HepG2 (cell line): Measurements from ENCODE around the gene ETF1. TPM values are rescaled to one million over a fixed set of nuclear protein-coding genes. Genes with fewer than 3 reads are reported as not detected.

ENCODE experiments used
- ATAC-seq: fragments of 200-7000 bp; cut with Tn5 transposase; 3 replicates; pipeline ENCODE4 v1.9.1; 2020; ENCODE audit warnings: mild to moderate bottlenecking, moderate library complexity
- BruUV-seq: library from RNA; stranded (reverse); fragments of 400-500 nt; replicated peaks from 2 replicates; lab custom pipeline; 2021; lab: Mats Ljungman, UMichigan
- CTCF ChIA-PET: fragments of 300-600 bp; formaldehyde crosslinking; extraction: SDS; loops from one replicate; lab custom pipeline; 2021; ENCODE audit warnings: low total read pairs, inconsistent platforms, low intra/inter-chr PET ratio; lab: Yijun Ruan, JAX
- POLR2A ChIA-PET: fragments of 350-600 bp; sonication (Branson Sonifier 250); formaldehyde crosslinking; loops from one replicate; lab custom pipeline; 2020; ENCODE audit warnings: antibody characterized with exemption, inconsistent platforms; lab: Yijun Ruan, JAX
- DNase-seq: peaks from one replicate; pipeline ENCODE4 v3.0.0-alpha.2; 2015; ENCODE audit warnings: low spot score
- FAIRE-seq: peaks from 3 replicates; lab custom pipeline; 2011; peaks lifted over from hg19 to GRCh38; lab: Jason Lieb, UNC
- H2AFZ ChIP-seq: one replicate; pipeline ENCODE4 v1.6.1; 2011; ENCODE audit warnings: low read length, inconsistent platforms
- H3K27ac ChIP-seq: fragments of 300-600 bp; 3 replicates; pipeline ENCODE4 v1.8.0; 2011; ENCODE audit warnings: mixed run types, mild to moderate bottlenecking, mixed read lengths, low read length, inconsistent platforms; ENCODE audit not compliant: insufficient read depth; ENCODE audit errors: extremely low read length
- H3K27me3 ChIP-seq, 2 experiments: fragments of 200-600 bp in 1 of 2; 2 replicates in 1 of 2; 3 replicates in 1 of 2; pipeline versions ENCODE4 v1.6.0 to v1.8.0; 2011; ENCODE audit warnings: low read length in 2 of 2, mild to moderate bottlenecking in 2 of 2, moderate library complexity in 2 of 2, inconsistent platforms in 1 of 2; ENCODE audit not compliant: insufficient read depth in 2 of 2, control insufficient read depth in 1 of 2
- H3K36me3 ChIP-seq, 2 experiments: fragments of 200-600 bp in 1 of 2; replicated peaks in 1 of 2; 2 replicates in 1 of 2; 3 replicates in 1 of 2; pipeline versions ENCODE4 v1.5.1 to v1.8.0; 2011; ENCODE audit warnings: low read length in 2 of 2, inconsistent platforms in 1 of 2; ENCODE audit not compliant: insufficient read depth in 2 of 2, control insufficient read depth in 1 of 2
- H3K4me1 ChIP-seq: 2 replicates; pipeline ENCODE4 v1.5.1; 2012; ENCODE audit warnings: low read length, inconsistent platforms; ENCODE audit not compliant: insufficient read depth
- H3K4me2 ChIP-seq: 2 replicates; pipeline ENCODE4 v1.6.0; 2011; ENCODE audit warnings: low read depth, low read length, inconsistent platforms
- H3K4me3 ChIP-seq, 3 experiments: fragments of 200-600 bp in 1 of 3; sonication (generic), shearing (Covaris generic) in 1 of 3; replicated peaks in 1 of 3; 2 replicates each; pipeline ENCODE4 v1.5.1; 2011 to 2016; ENCODE audit warnings: low read length in 3 of 3, inconsistent platforms in 2 of 3, low read depth in 2 of 3, mild to moderate bottlenecking in 2 of 3, control low read depth in 1 of 3, mixed read lengths in 1 of 3; ENCODE audit not compliant: insufficient read depth in 1 of 3
- H3K79me2 ChIP-seq: one replicate; pipeline ENCODE4 v1.6.1; 2011; ENCODE audit warnings: low read length, inconsistent platforms; ENCODE audit not compliant: insufficient read depth
- H3K9ac ChIP-seq: 2 replicates; pipeline ENCODE4 v1.6.0; 2011; ENCODE audit warnings: mild to moderate bottlenecking, low read depth, low read length, inconsistent platforms; ENCODE audit not compliant: insufficient read depth
- H3K9me3 ChIP-seq: 2 replicates; pipeline ENCODE4 v1.5.1; 2012; ENCODE audit warnings: mild to moderate bottlenecking, low read length
- H4K20me1 ChIP-seq: 2 replicates; pipeline ENCODE4 v1.6.0; 2011; ENCODE audit warnings: inconsistent platforms, mild to moderate bottlenecking, low read length, moderate library complexity; ENCODE audit not compliant: insufficient read depth
- ATAD3A ChIP-seq: sonication (generic); formaldehyde crosslinking; IDR thresholded peaks from 2 replicates; pipeline ENCODE4 v1.4.0; 2020; ENCODE audit warnings: missing genetic modification reagents
- EED ChIP-seq: sonication (generic); formaldehyde crosslinking; IDR thresholded peaks from 2 replicates; pipeline ENCODE4 v1.5.0; 2020; ENCODE audit warnings: mild to moderate bottlenecking, missing genetic modification reagents
- POLR2A ChIP-seq, 2 experiments: IDR thresholded peaks; 2 replicates each; pipeline ENCODE4 v1.6.1; 2011; ENCODE audit warnings: low read depth in 2 of 2, low read length in 2 of 2, mild to moderate bottlenecking in 1 of 2, moderate library complexity in 1 of 2; ENCODE audit not compliant: insufficient read depth in 1 of 2
- POLR2AphosphoS5 ChIP-seq: IDR thresholded peaks from 2 replicates; pipeline ENCODE4 v1.6.1; 2012; ENCODE audit warnings: low read depth, low read length
- RBM22 ChIP-seq: fragments of 200-400 bp; formaldehyde crosslinking; optimal IDR thresholded peaks from 2 replicates; pipeline ENCODE3; 2017; ENCODE audit warnings: mild to moderate bottlenecking, low read length, moderate library complexity
- U2AF2 ChIP-seq: fragments of 200-400 bp; formaldehyde crosslinking; IDR thresholded peaks from 2 replicates; pipeline ENCODE4 v1.6.1; 2017; ENCODE audit warnings: low read depth, mild to moderate bottlenecking, low read length
- ZNF460 ChIP-seq: sonication (generic); formaldehyde crosslinking; IDR thresholded peaks from 2 replicates; pipeline ENCODE4 v1.5.1; 2020; ENCODE audit warnings: missing genetic modification reagents, mild to moderate bottlenecking, borderline replicate concordance
- WGBS: methylation state at CpG from one replicate; pipeline ENCODE4 v1.1.6; 2017; ENCODE audit warnings: low lambda C conversion rate; 5-methylcytosine and 5-hydroxymethylcytosine counted together
- in situ Hi-C: cut with HindIII; loops from 2 replicates; pipeline ENCODE4 v1.10.0; 2017; ENCODE audit warnings: low pct_unique_long_range_greater_than_20kb; ENCODE audit not compliant: extremely low pct_ligation_motif_present
- intact Hi-C: fragments of 100-400 bp; cut with micrococcal nuclease; formaldehyde crosslinking; loops from one replicate; pipeline ENCODE4 v1.10.0; 2022; ENCODE audit not compliant: unreplicated experiment
- polyA plus RNA-seq, 8 experiments: library from polyadenylated mRNA; depleted of rRNA in 3 of 8; stranded (reverse) in 7 of 8; unstranded in 1 of 8; fragments of >200 nt; fragmentation: Illumina TruSeq in 4 of 8; extraction: Trizol in 4 of 8; gene quantifications; 2 replicates each; pipeline versions ENCODE4 v1.2.1 to v1.2.3, GENCODE V29; 2011 to 2016; ENCODE audit warnings: low read depth in 4 of 8, missing spikeins in 1 of 8, mixed read lengths in 1 of 8; ENCODE audit not compliant: insufficient read depth in 1 of 8
- total RNA-seq, 5 experiments: library from RNA; depleted of rRNA; stranded (reverse); fragments of >200 nt; fragmentation: Illumina TruSeq; extraction: Trizol; gene quantifications; 2 replicates each; pipeline ENCODE4 v1.2.3, GENCODE V29; 2016; ENCODE audit warnings: low read depth in 1 of 5
- TF ChIP-seq, protein P1 (sequence below): sonication (generic); formaldehyde crosslinking; IDR thresholded peaks from 2 replicates; pipeline ENCODE4 v1.5.0; 2020; ENCODE audit warnings: mild to moderate bottlenecking, missing genetic modification reagents
- TF ChIP-seq, protein P2 (sequence below): sonication (generic); formaldehyde crosslinking; IDR thresholded peaks from 2 replicates; pipeline ENCODE4 v1.8.1; 2023; ENCODE audit warnings: mild to moderate bottlenecking, moderate library complexity, missing genetic modification reagents
- TF ChIP-seq, protein P3 (sequence below): IDR thresholded peaks from 2 replicates; pipeline ENCODE4 v1.6.1; 2016; ENCODE audit warnings: mild to moderate bottlenecking

Gene ETF1
- total and polyA plus RNA-seq, 2 of the 13 experiments (the other 11 are each of a cell fraction or from before 2014, with no cell fraction given) = 52.1 to 184 TPM

DNA sequence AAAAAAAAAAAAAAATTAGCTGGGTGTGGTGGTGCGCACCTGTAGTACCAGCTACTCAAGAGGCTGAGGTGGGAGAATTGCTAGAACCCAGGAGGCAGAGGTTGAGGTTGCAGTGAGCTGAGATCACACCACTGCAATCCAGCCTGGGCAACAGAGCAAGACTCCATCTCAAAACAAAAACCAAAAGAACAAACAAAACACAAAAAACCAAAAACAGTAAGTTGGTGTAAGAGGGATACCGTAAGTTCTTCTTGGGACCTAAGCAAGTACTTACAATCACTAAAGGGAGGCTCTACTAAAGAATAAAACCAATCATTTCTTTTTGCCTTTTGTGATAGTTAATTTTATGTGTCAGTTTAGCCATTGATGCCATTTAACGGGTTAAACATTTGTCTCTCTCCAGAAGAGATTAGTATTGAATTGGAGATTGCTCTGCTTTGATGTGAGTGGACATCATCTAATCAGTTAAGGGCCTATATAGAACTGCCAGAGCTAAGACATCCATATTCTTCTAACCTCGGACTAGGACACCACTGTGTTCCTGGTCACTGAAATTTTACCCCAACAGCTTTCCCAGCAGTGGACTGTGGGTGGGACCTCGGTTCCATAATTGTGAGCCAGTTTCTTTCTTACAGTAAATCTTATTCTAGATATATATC is 10.5 kb upstream of the ETF1 start (continued):
- TF ChIP-seq POLR2AphosphoS5 = peak; percentile 61; the same call in 1 of the 2 replicates
- TF ChIP-seq, protein P1, sequence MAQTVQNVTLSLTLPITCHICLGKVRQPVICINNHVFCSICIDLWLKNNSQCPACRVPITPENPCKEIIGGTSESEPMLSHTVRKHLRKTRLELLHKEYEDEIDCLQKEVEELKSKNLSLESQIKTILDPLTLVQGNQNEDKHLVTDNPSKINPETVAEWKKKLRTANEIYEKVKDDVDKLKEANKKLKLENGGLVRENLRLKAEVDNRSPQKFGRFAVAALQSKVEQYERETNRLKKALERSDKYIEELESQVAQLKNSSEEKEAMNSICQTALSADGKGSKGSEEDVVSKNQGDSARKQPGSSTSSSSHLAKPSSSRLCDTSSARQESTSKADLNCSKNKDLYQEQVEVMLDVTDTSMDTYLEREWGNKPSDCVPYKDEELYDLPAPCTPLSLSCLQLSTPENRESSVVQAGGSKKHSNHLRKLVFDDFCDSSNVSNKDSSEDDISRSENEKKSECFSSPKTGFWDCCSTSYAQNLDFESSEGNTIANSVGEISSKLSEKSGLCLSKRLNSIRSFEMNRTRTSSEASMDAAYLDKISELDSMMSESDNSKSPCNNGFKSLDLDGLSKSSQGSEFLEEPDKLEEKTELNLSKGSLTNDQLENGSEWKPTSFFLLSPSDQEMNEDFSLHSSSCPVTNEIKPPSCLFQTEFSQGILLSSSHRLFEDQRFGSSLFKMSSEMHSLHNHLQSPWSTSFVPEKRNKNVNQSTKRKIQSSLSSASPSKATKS (CRISPR knock-in tag) = no peak
- TF ChIP-seq U2AF2 = no peak
- TF ChIP-seq, protein P2, sequence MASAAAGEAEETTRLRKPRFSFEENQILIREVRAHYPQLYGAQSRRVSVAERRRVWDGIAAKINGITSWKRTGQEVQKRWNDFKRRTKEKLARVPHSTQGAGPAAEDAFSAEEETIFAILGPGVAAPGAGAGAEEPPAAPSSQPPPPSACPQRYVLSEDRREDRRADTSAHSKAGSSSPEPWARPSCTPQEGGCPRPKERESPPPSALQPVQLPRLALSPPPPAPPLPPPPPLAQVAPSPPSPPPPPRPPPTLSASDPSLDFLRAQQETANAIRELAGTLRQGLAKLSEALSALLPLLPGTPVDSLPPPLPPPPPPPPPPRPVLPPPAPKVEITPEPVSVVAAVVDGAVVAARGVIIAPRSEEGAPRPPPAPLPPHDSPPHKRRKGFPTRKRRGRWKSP = peak; percentile 24; the same call in 1 of the 2 replicates

DNA sequence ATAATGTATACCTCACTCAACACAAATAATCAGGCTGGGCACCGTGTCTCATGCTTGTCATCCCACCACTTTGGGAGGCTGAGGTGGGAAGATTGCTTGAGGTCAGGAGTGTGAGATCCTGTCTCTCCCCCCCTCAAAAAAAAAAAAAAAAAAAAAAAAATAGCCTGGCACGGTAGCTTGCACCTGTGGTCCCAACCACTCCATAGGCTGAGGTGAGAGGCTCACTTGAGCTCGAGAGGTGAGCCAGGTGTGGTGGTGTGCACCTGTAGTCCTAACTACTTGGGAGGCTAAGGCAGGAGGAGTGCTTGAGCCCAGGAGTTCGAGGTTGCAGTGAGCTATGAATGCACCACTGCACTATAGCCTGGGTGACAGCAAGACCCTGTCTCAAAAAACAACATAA is 9.6 kb upstream of the ETF1 start:
- ChIA-PET POLR2A (interaction anchor here (0.8 to 4.4 kb wide), 8 partner anchors 9 to 23 kb away, joined by 3 to 27 read pairs (median 4); partner anchors contain the start of genes ETF1 and HSPA9), CTCF (no interaction called here)
- Histone ChIP-seq H3K9me3 (no peaks in the 10 kb centered on the region), H3K4me3 (no peak overlapping the region), H3K27me3 (no peaks in the 10 kb centered on the region), H3K36me3 (peaks cover 15 to 34% of the 10 kb centered on the region in 2 experiments), H4K20me1 (no peaks in the 10 kb centered on the region; the same call in none of the 2 replicates), H3K27ac (no peak overlapping the region), H3K4me2 (no peak overlapping the region), H3K79me2 (peaks cover 10% of the 10 kb centered on the region), H3K9ac (no peak overlapping the region), H2AFZ (no peak overlapping the region), H3K4me1 (peaks cover 8% of the 10 kb centered on the region)
- intact Hi-C loops (no loop called here), in situ Hi-C loops (no loop called here)
- no TSS peak for BruUV-seq
- TF ChIP-seq ATAD3A (CRISPR knock-in tag) (no peak), ZNF460 (CRISPR knock-in tag) (peak; percentile 14; the same call in 1 of the 2 replicates), RBM22 (peak; percentile 41), POLR2A (IDR thresholded peaks at IDR 0.05; ENCODE audit: insufficient read depth in 1 of 2, low read depth in 2 of 2, low read length in 2 of 2) (peak in 1 of 2 experiments; percentile 45; a peak in 1 of 4 replicates), EED (CRISPR knock-in tag) (no peak)
- TF ChIP-seq, protein P3, sequence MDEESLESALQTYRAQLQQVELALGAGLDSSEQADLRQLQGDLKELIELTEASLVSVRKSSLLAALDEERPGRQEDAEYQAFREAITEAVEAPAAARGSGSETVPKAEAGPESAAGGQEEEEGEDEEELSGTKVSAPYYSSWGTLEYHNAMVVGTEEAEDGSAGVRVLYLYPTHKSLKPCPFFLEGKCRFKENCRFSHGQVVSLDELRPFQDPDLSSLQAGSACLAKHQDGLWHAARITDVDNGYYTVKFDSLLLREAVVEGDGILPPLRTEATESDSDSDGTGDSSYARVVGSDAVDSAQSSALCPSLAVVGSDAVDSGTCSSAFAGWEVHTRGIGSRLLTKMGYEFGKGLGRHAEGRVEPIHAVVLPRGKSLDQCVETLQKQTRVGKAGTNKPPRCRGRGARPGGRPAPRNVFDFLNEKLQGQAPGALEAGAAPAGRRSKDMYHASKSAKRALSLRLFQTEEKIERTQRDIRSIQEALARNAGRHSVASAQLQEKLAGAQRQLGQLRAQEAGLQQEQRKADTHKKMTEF (CRISPR knock-in tag) = no peak
- no peak; the same call in 2 of the 3 replicates for ATAC-seq
- FAIRE-seq = no peak
- no peak for DNase-seq
- WGBS = 89% methylated on average over 4 of the region's 4 CpGs
